ENCODE measurements around the gene FGFRL1.

GRCh38 chr4:1075225-1075624, 63.8 kb downstream of the FGFRL1 start:
- no peak for TF ChIP-seq CTCF (IDR thresholded peaks at IDR 0.05 in 8 of 11, conservative IDR thresholded peaks at IDR 0.05 in 3 of 11)
- no peak for TF ChIP-seq POLR2AphosphoS5 (IDR thresholded peaks at IDR 0.05)

Data from spleen (tissue), 7 donors.